ENCODE results near the gene ZNF793.

The ZNF793 gene

DNA sequence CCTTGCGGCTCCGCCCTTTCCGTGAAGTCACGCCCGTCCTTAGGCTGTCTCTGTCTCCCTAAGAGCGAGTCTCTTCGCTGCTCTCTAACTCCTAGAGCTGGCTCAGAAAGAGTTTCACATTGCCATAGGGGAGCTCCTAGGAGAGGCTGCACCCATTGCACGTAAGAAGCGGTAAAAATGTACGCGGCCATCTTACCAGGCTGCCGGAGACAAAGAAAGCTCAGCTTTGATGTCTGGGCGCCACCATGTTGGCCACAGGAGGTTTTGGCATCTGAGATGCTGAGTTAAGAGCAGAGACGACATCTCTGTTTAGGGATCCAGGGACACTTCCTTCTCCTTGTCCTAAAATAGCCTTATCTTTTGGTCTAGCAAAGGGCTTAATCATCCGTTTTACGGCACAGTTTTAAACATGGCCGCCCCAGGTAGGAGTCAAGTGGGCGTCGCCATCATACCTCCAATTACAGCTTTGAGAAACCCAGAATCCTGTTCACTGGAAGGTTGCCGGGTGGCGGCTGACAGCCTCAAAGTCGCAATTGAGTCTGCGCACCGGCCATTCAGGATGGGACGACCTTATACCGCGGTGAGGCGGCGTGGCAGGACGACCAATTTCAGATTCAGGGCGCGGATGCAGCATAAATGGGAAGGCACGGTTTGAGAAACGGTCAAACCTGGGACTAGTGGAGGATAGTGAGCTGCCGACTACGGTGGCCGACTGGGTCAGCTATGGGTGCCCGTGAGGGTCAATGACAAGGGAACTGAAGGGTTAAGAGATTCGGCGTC, at the start of gene ZNF793:
TSS of gene ZNF793 (plus strand) at position 553 of the 780 bp plus-strand sequence. CDS start 16,501 bp downstream, outside the sequence.
- no peak for FAIRE-seq

DNA sequence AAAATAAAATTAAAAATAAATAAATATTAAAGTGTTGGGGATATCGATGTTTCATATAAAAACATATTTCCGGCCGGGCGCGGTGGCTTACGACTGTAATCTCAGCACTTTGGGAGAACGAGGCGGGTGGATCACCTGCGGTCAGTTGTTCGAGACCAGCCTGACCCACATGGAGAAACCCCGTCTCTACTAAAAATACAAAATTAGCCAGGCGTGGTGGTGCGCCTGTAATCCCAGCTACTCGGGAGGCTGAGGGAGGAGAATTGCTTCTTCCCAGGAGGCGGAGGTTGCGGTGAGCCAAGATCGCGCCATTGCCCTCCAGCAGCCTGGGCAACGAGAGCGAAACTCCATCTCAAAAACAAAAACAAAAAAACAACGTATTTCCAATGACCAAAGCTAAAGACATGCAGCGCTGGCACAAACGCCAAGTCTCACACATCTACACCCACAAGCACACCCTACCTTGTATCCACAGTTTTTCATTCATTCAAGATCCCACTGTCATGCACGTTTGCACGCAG, 40.4 kb upstream of the ZNF793 start:
- no peak for FAIRE-seq

DNA sequence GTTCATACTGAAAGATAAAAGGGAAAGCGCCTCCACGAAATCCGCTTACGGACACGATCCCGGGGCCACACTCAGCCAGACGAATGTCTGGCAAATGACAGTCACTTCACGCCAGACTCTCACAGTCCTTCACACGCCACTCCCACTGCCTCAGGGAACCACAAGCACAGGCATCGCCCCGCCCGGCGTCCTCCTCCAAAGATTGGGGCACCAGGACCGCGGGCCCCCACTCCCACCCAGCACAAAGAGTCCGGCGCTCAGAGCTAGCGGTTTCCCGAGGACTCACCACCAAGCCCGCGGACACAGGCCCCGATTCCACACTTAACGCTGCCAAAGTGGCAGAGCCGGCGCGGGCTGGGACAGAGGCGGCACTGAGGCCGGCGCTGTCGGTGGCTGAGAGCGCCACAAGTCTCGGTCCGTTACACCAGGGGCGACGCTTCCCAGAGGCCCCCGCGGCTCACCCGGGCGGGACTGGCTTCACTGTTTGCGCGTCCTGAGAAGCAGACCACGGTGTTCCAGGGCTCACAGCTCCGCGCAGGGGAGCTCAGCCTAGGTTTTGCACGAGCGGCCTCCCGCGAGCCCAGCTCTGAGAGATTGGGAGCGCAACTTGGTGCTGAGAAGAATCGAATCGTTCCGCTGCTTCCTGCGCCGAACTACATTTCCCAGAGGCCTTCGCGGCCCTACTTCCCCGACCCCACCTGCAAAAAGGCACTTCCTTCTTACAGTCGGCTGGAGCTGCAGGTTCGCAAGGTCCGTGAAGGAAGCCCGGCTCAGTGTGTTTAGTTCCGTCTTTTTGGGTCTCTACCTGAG, 39.7 kb upstream of the ZNF793 start, which contains the start of gene ZNF569:
TSS of gene ZNF569 (minus strand) at position 647 of the 810 bp plus-strand sequence. CDS start 22,523 bp downstream, outside the sequence.
- peak; percentile 9 for FAIRE-seq

DNA sequence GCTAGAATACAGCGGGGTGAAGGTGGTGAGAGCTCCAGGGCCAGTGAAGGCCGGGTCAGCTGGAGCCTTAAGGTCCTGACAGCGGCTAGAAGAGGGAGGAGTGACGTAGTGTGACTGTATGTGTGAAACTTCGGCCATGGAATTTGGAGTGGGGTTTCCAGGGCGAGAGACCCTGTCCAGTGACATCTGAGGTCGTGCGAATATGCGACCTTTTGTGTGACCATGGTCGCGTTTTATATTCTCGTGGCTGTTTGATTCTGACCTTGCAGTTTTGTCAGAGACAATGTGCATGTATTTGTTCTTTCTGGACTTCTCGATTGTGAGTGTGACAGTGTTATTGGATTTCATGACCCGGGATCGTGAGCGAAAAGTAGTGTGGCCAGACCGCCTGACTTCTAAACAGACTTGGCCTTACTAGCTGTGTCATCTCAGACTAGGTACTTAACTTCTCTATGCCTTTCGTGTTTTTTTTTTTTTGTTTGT, 39.1 kb upstream of the ZNF793 start:
- FAIRE-seq: no peak

DNA sequence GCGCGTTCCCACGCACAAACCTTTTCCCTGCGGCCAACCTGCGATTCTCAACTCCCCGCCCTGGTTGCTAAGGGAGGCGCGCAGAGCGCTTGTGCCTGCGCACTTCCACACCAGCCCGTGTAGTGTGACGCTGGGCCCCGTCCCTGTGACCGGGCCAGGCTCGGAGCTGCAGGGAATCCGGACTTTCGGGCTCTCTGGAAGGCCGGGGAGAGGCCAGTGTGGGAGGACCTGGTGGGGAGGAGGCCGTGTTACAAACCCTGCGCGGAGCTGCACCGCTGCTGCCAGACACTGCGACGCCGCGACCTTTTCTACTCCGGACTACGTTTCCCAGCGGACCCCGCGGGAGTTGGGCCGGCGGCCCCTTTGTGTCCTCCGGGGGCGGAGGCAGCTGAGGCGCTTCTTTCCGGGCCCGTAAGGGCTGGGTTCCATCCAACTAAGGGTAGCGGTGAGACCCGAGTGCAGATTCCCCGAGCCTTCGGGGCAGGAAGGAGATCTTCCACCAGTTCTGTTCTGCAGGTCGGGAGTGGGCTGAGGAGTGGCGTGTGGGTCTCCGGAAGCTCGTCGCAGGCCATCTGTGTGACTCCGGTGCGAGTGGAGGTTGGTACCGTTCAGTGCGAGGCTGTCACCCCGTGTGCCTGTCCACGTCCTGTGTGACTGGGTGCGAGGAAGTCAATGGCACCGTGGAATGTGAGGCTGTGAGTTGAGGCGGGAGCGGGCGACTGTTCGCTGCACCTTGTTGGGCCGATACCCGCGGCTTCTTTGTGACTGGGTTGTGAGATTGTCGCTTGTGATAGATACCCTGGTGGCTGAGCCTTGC, 37.6 kb upstream of the ZNF793 start, which contains the start of gene ZNF570:
TSS of gene ZNF570 (plus strand) at position 396 of the 817 bp plus-strand sequence. CDS start 999 bp downstream, outside the sequence.
- FAIRE-seq: peak; percentile 40

DNA sequence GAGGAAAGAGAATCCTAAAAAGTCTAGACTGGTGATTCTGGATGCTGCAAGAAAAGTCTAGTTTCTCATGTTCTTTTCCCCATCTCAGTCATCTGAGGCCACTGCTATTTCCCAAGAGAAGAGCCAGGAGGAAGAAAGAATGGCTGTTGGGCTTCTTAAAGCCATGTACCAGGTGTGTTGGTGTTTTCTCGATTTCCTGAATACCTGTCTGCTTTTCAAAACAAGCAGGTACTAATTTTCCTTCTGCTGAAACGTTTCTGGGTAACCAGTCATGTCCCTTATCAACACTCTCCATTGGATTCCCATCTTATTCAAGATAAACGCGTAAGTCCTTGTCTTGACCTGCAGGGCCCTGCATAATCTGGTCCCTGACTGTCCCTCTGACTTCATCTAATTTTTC, 36.5 kb upstream of the ZNF793 start:
- no peak for FAIRE-seq

DNA sequence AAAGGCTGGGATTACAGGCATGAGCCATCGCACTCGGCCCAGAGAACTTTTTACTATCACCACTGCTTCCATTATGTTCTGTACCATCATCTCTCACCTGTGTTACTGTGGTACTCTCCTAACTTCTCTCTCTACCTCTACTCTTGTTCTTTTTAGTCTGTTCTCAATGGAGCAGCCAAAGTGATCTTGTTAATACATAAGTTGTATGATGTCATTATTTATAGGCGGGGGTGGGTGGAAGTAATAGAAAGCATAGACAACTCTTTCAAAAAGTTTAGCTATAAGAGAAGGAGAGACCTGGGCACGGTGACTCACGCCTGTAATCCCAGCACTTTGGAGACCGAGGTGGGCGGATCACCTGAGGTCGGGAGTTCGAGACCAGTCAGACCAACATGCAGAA, 34.6 kb upstream of the ZNF793 start:
- no peak for FAIRE-seq

DNA sequence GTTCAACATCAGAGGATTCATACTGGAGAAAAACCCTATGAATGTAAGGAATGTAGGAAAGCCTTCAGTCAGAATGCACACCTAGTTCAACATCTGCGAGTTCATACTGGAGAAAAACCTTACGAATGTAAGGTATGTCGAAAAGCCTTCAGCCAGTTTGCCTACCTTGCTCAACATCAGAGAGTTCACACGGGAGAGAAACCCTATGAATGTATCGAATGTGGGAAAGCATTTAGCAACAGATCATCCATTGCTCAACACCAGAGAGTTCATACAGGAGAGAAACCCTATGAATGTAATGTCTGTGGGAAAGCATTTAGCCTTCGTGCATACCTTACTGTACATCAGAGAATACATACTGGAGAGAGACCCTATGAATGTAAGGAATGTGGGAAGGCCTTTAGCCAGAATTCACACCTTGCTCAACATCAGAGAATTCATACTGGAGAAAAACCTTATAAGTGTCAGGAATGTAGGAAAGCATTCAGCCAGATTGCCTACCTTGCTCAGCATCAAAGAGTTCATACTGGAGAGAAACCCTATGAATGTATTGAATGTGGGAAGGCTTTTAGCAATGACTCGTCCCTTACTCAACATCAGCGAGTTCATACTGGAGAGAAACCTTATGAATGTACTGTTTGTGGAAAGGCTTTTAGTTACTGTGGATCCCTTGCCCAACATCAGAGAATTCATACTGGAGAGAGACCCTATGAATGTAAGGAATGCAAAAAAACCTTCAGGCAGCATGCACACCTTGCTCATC, 22.2 kb upstream of the ZNF793 start:
- FAIRE-seq: no peak

DNA sequence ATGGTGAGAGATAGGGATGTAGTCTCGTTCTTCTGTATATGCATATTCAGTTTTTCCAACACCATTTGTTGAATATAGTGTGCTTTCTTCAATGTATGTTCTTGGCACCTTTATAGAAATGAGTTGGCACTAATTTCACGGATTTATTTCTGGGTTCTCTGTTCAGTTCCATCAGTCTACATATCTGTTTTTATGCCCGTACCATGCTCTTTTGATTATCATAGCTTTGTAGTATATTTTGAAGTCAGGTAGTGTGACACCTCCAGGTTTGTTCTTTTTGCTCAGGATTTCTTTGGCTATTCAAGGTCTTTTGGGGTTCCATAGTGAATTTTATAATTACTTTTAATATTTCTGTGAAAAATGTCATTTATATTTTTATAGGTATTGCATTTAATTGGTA, 14.5 kb upstream of the ZNF793 start:
- no peak for FAIRE-seq

DNA sequence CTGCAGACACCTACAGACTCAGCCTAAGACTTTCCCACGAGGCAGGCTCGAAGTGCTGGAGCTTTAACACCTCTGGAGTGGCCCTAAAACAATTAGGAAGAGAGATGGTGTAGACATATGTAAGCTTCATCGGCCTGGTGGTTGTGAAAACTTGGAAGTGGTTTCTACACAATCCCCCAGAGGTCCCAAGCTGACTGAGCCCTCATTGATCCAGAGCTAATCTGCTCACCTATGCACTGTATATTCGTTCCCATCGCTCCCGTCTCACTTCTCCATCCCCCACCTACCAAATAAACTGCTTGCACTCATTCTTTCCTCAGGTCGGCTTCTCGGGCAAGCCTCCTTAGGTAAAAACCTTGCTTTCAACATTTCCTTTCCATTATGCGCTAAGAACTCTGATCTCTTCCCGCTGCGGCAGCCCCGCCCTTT, 767 bp upstream of the ZNF793 start:
- no peak for FAIRE-seq

DNA sequence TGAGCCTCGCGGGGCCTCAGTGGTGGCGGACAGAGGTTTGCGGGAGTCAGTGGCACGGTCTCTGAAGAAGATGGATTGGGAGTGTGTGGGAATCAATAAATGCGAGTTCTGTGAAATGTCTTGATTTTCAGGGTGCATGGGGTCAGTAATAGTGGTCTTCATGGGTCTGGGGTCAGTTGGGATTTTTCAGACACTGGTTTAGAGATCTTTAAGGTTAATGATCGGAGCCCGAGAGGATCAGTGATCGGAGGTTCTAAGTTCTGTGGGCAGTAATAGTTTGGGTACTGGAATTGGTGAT, 377 bp downstream of the ZNF793 start:
- FAIRE-seq: no peak

DNA sequence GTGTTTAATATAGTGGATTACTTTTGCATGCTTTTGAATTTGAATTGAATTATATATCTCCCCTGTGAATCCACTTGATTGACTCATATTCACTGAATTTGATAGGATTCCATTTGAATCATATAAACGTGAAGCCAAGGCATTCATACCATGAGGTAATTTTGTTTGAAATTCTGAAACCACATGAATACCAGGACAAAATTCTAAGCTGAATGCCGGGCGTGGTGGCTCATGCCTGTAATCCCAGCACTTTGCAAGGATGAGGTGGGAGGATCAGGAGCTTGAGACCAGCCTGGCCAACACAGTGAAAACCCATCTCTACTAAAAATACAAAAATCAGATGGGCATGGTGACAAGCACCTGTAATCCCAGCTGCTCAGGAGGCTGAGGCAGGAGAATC, 4.4 kb downstream of the ZNF793 start:
- no peak for FAIRE-seq

DNA sequence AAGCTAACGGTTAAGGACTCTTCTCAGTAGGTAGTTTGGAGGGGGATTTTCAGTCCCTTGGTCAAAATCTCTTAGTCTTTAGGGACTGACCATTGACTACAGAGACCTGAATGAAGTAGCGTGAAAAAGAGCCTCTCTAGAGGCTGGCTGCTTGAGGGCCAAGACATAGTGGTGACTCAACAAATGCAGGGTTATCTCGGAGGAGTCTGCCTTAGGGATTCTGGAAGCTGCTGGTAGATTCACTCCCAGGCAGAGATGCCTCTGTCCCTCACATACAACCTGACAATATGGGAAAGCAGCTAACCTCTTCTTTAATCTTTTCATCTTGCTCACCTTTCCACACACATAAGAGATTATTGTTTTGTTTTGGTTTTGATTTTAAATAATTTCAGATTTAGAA, 5.1 kb downstream of the ZNF793 start:
- no peak for FAIRE-seq

DNA sequence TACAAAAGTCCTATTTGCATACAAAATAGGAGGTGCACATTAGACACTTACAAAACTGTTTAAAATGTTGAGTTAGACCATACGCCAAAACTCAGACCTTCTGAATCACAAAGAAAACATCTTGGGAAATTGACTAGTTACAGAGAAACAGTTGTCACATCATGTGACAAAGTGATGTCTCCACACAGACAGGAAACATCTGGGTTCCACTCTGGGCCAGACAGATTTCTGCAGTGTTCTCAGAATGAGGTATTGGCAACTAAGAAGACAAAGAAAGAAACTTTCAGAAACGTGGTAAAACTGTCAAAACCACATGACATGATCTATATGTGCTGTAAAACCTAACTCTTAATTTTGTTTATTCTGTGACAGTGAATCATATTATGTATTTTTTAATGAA, 6.7 kb downstream of the ZNF793 start:
- FAIRE-seq: no peak

DNA sequence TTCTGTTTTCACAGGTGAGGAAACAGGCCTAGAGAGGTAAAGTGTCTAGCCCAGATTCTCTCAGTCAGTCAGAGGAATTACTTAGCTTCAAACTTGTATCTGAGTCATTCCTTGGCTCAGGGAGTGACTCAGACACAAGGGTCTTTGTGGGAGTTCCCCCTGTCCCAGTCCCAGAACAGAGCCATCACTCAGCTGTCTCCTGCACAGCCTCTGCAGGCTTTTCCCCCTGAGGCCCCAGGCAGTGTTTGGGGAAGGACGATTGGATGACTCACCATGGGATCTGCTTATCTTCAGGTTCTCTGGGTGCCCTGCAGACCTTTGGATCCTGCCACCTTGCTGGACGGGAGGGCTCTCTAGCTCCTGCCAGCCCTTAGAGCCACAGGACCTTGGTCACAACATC, 13.2 kb downstream of the ZNF793 start:
- no peak for FAIRE-seq

DNA sequence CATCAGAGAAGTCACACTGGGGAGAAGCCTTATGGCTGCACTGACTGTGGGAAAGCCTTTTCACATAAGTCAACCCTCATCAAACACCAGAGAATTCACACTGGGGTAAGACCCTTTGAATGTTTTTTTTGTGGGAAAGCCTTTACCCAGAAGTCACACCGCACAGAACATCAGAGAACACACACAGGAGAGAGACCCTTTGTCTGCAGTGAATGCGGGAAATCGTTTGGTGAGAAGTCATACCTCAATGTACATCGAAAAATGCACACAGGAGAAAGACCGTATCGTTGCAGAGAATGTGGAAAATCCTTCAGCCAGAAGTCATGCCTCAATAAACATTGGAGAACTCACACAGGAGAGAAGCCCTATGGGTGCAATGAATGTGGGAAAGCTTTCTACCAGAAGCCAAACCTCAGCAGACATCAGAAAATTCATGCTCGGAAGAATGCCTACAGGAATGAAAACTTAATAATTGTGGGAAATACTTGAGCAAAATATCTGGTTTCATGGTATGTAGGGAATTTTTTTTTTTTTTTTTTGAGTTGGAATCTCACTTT, 30.7 kb downstream of the ZNF793 start:
- FAIRE-seq: no peak

DNA sequence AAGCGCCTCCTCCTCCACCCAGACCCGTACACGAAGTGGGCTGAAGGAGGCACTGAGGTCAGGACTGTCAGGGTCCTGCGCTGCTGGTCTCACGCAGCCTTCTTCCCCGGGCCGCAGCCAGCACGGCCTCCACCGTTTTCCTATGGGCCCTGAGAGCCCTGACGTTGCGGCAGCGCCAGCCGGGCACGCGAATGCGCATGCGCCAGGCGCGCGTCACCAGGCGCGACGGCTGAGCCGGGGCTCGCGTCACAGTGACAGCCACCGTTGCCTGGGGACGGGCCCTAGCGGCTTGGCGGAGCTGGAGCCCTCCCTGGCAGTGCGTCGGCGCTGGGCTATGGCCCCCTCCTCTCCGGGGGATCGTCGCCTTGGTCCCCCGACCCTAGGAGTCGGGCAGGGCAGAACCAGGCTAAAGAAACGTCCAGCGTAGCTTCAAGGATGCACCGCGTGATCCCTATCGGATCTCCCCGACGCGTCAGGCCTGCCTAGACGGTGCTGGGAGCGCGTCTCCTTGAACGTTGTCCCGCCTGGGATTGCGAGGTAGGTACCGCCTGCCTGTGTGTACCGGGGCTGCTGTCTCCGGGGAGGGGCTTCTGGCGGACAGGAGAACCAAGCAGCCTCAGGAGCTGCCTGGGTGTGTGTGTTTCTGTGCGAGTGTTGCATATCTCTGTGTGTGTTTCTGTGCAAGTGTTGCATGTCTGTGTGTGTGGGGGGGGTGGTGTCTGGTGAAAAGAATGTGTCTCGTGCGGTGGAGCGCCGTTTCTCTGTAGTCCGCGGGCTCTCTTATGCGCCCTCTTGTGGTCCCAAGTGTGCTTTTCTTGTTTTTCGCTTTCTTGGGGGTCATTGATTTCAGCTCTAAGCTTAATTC, 44.6 kb downstream of the ZNF793 start:
- no peak for FAIRE-seq

DNA sequence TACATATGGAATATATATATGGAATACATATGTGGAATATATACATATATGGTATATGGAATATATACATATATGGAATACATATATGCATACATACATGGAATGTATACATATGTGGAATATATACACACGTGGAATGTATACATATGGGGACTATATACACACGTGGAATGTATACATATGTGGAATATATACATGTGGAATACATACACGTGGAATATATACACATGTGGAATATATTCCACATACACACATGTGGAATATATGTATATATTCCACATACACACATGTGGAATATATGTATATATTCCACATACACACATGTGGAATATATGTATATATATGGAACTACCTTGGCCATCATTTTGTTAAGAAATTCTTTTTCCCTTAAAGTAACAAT, 56.8 kb downstream of the ZNF793 start:
- FAIRE-seq: peak; percentile 6

DNA sequence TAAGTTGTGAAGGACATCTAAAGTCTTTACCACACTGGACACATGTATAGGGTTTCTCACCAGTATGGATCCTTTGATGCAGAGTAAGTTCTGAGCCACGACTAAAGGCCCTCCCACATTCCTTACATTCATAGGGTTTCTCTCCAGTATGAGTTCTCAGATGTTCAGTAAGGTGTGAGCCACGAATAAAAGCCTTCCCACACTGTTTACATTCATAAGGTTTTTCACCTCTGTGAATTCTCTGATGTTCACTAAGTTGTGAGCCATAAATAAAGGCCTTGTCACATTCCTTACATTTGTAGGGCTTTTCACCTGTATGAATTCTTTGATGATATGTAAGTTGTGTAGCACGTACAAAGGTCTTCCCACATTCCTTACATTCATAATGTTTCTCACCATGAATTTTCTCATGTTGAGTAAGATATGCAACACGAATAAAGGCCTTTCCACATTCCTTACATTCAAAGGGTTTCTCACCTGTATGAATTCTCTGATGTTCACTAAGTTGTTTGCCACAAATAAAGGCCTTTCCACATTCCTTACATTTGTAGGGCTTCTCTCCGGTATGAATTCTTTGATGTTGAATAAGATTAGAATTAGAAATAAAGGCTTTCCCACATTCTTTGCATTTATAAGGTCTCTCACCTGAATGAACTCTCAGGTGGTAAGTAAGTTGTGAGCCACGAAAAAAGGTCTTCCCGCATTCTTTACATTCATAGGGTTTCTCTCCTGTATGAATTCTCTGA, 58.1 kb downstream of the ZNF793 start:
- no peak for FAIRE-seq

DNA sequence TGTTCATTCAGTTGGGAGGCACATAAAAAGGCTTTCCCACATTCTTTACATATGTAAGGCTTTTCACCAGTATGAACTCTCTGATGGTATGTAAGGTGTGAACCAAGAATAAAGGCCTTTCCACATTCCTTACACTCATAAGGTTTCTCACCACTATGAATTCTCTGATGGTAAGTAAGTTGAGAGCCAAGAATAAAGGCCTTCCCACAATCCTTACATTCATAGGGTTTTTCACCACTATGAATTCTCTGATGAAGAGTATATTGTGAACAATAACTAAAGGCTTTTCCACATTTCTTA, 58.6 kb downstream of the ZNF793 start:
- no peak for FAIRE-seq
